GM12878 (cell line): ENCODE measurements around the gene NCLN. TPM values are rescaled to one million over a fixed set of nuclear protein-coding genes. Genes with fewer than 3 reads are reported as not detected.
"Not testable (repeated sequence)": the region's sequence is repeated elsewhere in the genome, so short reads cannot be mapped to it uniquely, and the experiment has no call there.

Experiments
- ATAC-seq: fragments of 200-7000 bp; cut with Tn5 transposase; 3 replicates; pipeline ENCODE4 v1.9.1; 2020; ENCODE audit warnings: mild to moderate bottlenecking, moderate library complexity
- BruUV-seq: library from RNA; stranded (reverse); fragments of 400-500 nt; replicated peaks from 2 replicates; lab custom pipeline; 2021; lab: Mats Ljungman, UMichigan
- CTCF ChIA-PET: fragments of 300-600 bp; sonication (Branson Sonifier 250); formaldehyde crosslinking; extraction: SDS; loops from one replicate; lab custom pipeline; 2021; ENCODE audit warnings: inconsistent platforms; lab: Yijun Ruan, JAX
- POLR2A ChIA-PET: fragments of 350-600 bp; formaldehyde crosslinking; extraction: SDS; loops from one replicate; lab custom pipeline; 2021; ENCODE audit warnings: inconsistent platforms; lab: Charles Lee
- RAD21 ChIA-PET: fragments of 300-600 bp; sonication (Branson Sonifier 250); formaldehyde crosslinking; loops from one replicate; lab custom pipeline; 2023; ENCODE audit warnings: antibody characterized with exemption; ENCODE audit not compliant: unreplicated experiment; lab: Charles Lee
- SMC1A ChIA-PET: fragments of 300-600 bp; sonication (Branson Sonifier 250); formaldehyde crosslinking; loops from one replicate; lab custom pipeline; 2023; ENCODE audit not compliant: unreplicated experiment, uncharacterized antibody; lab: Charles Lee
- DNase-seq: peaks from one replicate; pipeline ENCODE4 v3.0.0-alpha.2; 2011; ENCODE audit warnings: low read depth, low spot score
- FAIRE-seq: peaks from 3 replicates; lab custom pipeline; 2011; peaks lifted over from hg19 to GRCh38; lab: Jason Lieb, UNC
- H2AFZ ChIP-seq: 2 replicates; pipeline ENCODE4 v1.6.0; 2011; ENCODE audit warnings: low read depth, low read length, control low read depth; ENCODE audit not compliant: control insufficient read depth
- H3K27ac ChIP-seq: 2 replicates; pipeline ENCODE4 v1.5.1; 2011; ENCODE audit warnings: control low read depth; ENCODE audit not compliant: control insufficient read depth, insufficient read depth
- H3K27me3 ChIP-seq, 2 experiments: replicated peaks in 1 of 2; 2 replicates each; pipeline versions ENCODE4 v1.6.0 to v1.6.1; 2011; ENCODE audit warnings: low read length in 1 of 2; ENCODE audit not compliant: control insufficient read depth in 2 of 2, insufficient read depth in 2 of 2
- H3K36me3 ChIP-seq, 2 experiments: 2 replicates each; pipeline ENCODE4 v1.5.1; 2011; ENCODE audit warnings: low read length in 1 of 2; ENCODE audit not compliant: control insufficient read depth in 2 of 2, insufficient read depth in 2 of 2
- H3K4me1 ChIP-seq: 2 replicates; pipeline ENCODE4 v1.6.1; 2011; ENCODE audit warnings: mild to moderate bottlenecking, low read length, moderate library complexity, mixed read lengths; ENCODE audit not compliant: control insufficient read depth, insufficient read depth
- H3K4me2 ChIP-seq: 2 replicates; pipeline ENCODE4 v1.6.0; 2011; ENCODE audit warnings: control low read depth; ENCODE audit not compliant: control insufficient read depth, insufficient read depth
- H3K4me3 ChIP-seq: fragments of 200-600 bp; sonication (generic); 2 replicates; pipeline ENCODE4 v1.5.1; 2016
- H3K79me2 ChIP-seq: 2 replicates; pipeline ENCODE4 v1.6.0; 2011; ENCODE audit warnings: low read length; ENCODE audit not compliant: control insufficient read depth, insufficient read depth
- H3K9ac ChIP-seq: 2 replicates; pipeline ENCODE4 v1.8.0; 2011; ENCODE audit warnings: low read length, control low read depth, mixed read lengths; ENCODE audit not compliant: control insufficient read depth, insufficient read depth
- H3K9me3 ChIP-seq: replicated peaks from 3 replicates; pipeline ENCODE4 v1.5.1; 2011; ENCODE audit warnings: mild to moderate bottlenecking, low read length; ENCODE audit not compliant: control insufficient read depth, insufficient read depth
- H4K20me1 ChIP-seq: 2 replicates; pipeline ENCODE4 v1.6.0; 2011; ENCODE audit not compliant: control insufficient read depth, insufficient read depth
- FOS ChIP-seq: IDR thresholded peaks from 3 replicates; pipeline ENCODE4 v1.6.1; 2011; ENCODE audit warnings: borderline replicate concordance; ENCODE audit not compliant: insufficient read length; ENCODE audit errors: extremely low read depth
- POLR2AphosphoS5 ChIP-seq: IDR thresholded peaks from 2 replicates; pipeline ENCODE4 v1.6.1; 2011; ENCODE audit warnings: mild to moderate bottlenecking, low read length, inconsistent platforms
- whole genome bisulfite sequencing: methylation state at CpG from one replicate; pipeline ENCODE4 v1.1.6; 2016; ENCODE audit warnings: low lambda C conversion rate; ENCODE audit not compliant: insufficient replicate concordance, insufficient coverage; ENCODE audit errors: missing lambda C conversion rate; 5-methylcytosine and 5-hydroxymethylcytosine counted together
- in situ Hi-C: fragments of 300-500 bp; cut with MboI; formaldehyde crosslinking; loops from 9 replicates; pipeline ENCODE4 v1.14.3; 2018; ENCODE audit warnings: mixed read lengths
- intact Hi-C: fragments of 100-400 bp; cut with micrococcal nuclease; formaldehyde crosslinking; loops from one replicate; pipeline ENCODE4 v1.14.2; 2022; ENCODE audit not compliant: unreplicated experiment
- polyA plus RNA-seq, 11 experiments: library from polyadenylated mRNA; depleted of rRNA in 4 of 11; unstranded in 6 of 11; stranded (reverse) in 5 of 11; fragments of >200 nt; fragmentation: Nextera tagmentation in 4 of 11; fragmentation: Illumina TruSeq in 1 of 11; extraction: Ambion mirVana in 4 of 11; extraction: Trizol in 1 of 11; gene quantifications; 1 replicate in 1 of 11; 2 replicates in 10 of 11; pipeline versions ENCODE4 v1.2.1 to v1.2.3, GENCODE V29; 2011 to 2016; ENCODE audit warnings: inconsistent platforms in 2 of 11, missing spikeins in 2 of 11, low read depth in 1 of 11
- total RNA-seq, 4 experiments: library from RNA; depleted of rRNA in 3 of 4; stranded (reverse); fragments of >200 nt in 3 of 4; fragmentation: Illumina TruSeq in 1 of 4; extraction: Trizol in 1 of 4; gene quantifications; 2 replicates each; pipeline versions ENCODE4 v1.2.1 to v1.2.3, GENCODE V29; 2013 to 2021
- TF ChIP-seq, protein P1 (sequence below), 3 experiments: IDR thresholded peaks in 2 of 3; conservative IDR thresholded peaks in 1 of 3; 2 replicates each; pipeline ENCODE4 v1.5.1; 2011; ENCODE audit warnings: low read depth in 3 of 3, low read length in 3 of 3, mild to moderate bottlenecking in 3 of 3, control low read depth in 2 of 3, moderate library complexity in 2 of 3, inconsistent platforms in 1 of 3, mixed read lengths in 1 of 3; ENCODE audit not compliant: control insufficient read depth in 2 of 3, insufficient read depth in 1 of 3; ENCODE audit errors: extremely low read depth in 1 of 3
- TF ChIP-seq, protein P2 (sequence below): fragments of 450-650 bp; IDR thresholded peaks from 2 replicates; pipeline ENCODE4 v1.6.1; 2016; ENCODE audit warnings: mild to moderate bottlenecking, moderate library complexity, borderline replicate concordance

The NCLN gene
- total and polyA plus RNA-seq, 10 of the 15 experiments (the other 5 are each of a cell fraction or from before 2014, with no cell fraction given), result 2.2 to 79.1 (median 36.0) TPM

DNA sequence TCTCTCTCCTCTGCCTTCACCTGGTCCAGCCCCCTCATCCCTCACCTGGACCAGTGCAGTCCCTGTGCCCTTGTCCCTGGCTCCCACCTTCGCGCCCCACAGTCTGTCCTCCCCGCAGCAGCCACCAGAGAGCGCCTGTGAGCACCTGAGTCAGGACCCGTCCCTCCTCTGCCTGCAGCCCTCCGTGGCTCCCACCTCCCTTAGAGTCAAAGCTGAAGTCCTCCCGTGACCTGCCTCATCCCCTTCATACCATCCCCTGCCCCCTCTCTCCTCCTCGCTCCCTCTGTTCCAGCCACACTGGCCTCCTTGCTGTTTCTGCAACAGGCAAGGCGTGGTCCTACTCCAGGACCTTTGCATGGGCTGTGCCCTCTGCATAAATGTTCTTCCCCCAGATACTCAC lies 49.1 kb downstream of the NCLN start:
- Histone ChIP-seq H2AFZ (no peak overlapping the region), H3K9me3 (no peaks in the 10 kb centered on the region), H3K27ac (no peak overlapping the region), H3K27me3 (no peaks in the 10 kb centered on the region), H3K4me3 (no peak overlapping the region), H3K4me2 (no peak overlapping the region), H3K9ac (no peak overlapping the region), H3K36me3 (no peaks in the 10 kb centered on the region), H4K20me1 (no peaks in the 10 kb centered on the region), H3K4me1 (no peaks in the 10 kb centered on the region), H3K79me2 (no peaks in the 10 kb centered on the region)
- peak; percentile 45; the same call in 2 of the 3 replicates for ATAC-seq
- DNase-seq, result no peak
- in situ Hi-C loops (no loop called here), intact Hi-C loops (no loop called here)
- ChIA-PET SMC1A (no interaction called here), RAD21 (no interaction called here), CTCF (no interaction called here), POLR2A (no interaction called here)
- FAIRE-seq, result no peak
- no peak for TF ChIP-seq FOS
- no peak for TF ChIP-seq POLR2AphosphoS5
- TF ChIP-seq, protein P1, sequence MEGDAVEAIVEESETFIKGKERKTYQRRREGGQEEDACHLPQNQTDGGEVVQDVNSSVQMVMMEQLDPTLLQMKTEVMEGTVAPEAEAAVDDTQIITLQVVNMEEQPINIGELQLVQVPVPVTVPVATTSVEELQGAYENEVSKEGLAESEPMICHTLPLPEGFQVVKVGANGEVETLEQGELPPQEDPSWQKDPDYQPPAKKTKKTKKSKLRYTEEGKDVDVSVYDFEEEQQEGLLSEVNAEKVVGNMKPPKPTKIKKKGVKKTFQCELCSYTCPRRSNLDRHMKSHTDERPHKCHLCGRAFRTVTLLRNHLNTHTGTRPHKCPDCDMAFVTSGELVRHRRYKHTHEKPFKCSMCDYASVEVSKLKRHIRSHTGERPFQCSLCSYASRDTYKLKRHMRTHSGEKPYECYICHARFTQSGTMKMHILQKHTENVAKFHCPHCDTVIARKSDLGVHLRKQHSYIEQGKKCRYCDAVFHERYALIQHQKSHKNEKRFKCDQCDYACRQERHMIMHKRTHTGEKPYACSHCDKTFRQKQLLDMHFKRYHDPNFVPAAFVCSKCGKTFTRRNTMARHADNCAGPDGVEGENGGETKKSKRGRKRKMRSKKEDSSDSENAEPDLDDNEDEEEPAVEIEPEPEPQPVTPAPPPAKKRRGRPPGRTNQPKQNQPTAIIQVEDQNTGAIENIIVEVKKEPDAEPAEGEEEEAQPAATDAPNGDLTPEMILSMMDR (IDR thresholded peaks at IDR 0.05 in 2 of 3, conservative IDR thresholded peaks at IDR 0.05 in 1 of 3; ENCODE audit: control insufficient read depth in 2 of 3, extremely low read depth in 1 of 3, insufficient read depth in 1 of 3, low read depth in 3 of 3, low read length in 3 of 3), result peak; percentile 25 to 50 (median 37); a peak in 3 of 6 replicates
- TF ChIP-seq, protein P2, sequence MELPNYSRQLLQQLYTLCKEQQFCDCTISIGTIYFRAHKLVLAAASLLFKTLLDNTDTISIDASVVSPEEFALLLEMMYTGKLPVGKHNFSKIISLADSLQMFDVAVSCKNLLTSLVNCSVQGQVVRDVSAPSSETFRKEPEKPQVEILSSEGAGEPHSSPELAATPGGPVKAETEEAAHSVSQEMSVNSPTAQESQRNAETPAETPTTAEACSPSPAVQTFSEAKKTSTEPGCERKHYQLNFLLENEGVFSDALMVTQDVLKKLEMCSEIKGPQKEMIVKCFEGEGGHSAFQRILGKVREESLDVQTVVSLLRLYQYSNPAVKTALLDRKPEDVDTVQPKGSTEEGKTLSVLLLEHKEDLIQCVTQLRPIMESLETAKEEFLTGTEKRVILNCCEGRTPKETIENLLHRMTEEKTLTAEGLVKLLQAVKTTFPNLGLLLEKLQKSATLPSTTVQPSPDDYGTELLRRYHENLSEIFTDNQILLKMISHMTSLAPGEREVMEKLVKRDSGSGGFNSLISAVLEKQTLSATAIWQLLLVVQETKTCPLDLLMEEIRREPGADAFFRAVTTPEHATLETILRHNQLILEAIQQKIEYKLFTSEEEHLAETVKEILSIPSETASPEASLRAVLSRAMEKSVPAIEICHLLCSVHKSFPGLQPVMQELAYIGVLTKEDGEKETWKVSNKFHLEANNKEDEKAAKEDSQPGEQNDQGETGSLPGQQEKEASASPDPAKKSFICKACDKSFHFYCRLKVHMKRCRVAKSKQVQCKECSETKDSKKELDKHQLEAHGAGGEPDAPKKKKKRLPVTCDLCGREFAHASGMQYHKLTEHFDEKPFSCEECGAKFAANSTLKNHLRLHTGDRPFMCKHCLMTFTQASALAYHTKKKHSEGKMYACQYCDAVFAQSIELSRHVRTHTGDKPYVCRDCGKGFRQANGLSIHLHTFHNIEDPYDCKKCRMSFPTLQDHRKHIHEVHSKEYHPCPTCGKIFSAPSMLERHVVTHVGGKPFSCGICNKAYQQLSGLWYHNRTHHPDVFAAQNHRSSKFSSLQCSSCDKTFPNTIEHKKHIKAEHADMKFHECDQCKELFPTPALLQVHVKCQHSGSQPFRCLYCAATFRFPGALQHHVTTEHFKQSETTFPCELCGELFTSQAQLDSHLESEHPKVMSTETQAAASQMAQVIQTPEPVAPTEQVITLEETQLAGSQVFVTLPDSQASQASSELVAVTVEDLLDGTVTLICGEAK, result no peak
- 16% methylated on average over 8 of the region's 9 CpGs for WGBS
- BruUV-seq, result no TSS peak

DNA sequence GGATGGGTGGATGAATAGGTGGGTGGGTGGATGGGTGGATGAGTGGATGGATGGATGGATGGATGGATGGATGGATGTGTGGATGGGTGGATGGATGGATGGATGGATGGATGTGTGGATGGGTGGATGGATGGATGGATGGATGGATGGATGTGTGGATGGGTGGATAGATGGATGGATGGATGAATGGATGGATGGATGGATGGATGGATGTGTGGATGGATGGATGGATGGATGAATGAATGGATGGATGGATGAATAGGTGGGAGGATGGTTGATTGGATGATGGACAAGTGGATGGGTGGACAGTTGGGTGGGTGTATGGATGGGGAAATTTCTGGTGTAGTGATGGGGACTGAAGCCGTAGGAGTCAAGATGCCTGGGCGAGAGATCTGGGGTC lies 49.9 kb downstream of the NCLN start:
- DNase-seq, H3K27me3 ChIP-seq, BruUV-seq, H3K4me3 ChIP-seq, RAD21 ChIA-PET, CTCF ChIA-PET, H3K36me3 ChIP-seq, intact Hi-C loops, H3K9me3 ChIP-seq, FAIRE-seq, H3K4me2 ChIP-seq, POLR2A ChIA-PET, H3K4me1 ChIP-seq, H3K27ac ChIP-seq, ATAC-seq, H4K20me1 ChIP-seq, H3K79me2 ChIP-seq, H3K9ac ChIP-seq, H2AFZ ChIP-seq, in situ Hi-C loops: not testable (repeated sequence)
- SMC1A ChIA-PET, result interaction anchor here (0.8 kb wide), 1 partner anchor 10 kb away, joined by 3 read pairs; no protein-coding TSS in a partner anchor
- 50% methylated on average over 2 of the region's 2 CpGs for WGBS
